ENCODE measurements around the gene SSBP3. TPM values are rescaled to one million over a fixed set of nuclear protein-coding genes. Genes with fewer than 3 reads are reported as not detected.

Gene SSBP3
- total RNA-seq, 2 experiments from 2014 or later = 55.0 to 58.3 TPM

GRCh38 chr1:54387419-54387818, 18.8 kb downstream of the SSBP3 start:
- Mint-ChIP-seq H3K9me3 (no peaks in the 10 kb centered on the region), H3K27ac (no peak overlapping the region), H3K36me3 (ENCODE audit: low read depth) (peaks cover 4% of the 10 kb centered on the region), H3K4me3 (no peak overlapping the region), H3K4me1 (ENCODE audit: low read depth) (peaks cover 26% of the 10 kb centered on the region), H3K27me3 (ENCODE audit: low read depth) (no peaks in the 10 kb centered on the region)
- CTCF ChIA-PET = no interaction called here
- no peak for DNase-seq
- intact Hi-C loops (cut with micrococcal nuclease) = no loop called here

DNA sequence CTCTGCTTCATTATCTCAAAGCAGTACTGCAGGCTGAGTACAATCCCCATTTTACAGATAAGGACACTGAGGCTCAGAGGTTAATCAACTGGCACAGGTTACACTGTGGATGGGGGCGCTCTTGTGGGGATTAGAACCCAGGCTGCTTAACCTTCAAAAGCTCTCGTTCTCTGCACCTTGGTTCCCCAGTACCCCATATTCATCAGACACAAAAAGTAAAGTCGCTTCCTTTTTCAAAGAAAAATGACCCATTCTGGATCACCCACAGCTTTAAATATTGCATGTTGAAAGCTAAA, 20.5 kb downstream of the SSBP3 start:
- intact Hi-C loops (cut with micrococcal nuclease) = no loop called here
- Mint-ChIP-seq H3K9me3 (no peaks in the 10 kb centered on the region), H3K27me3 (ENCODE audit: low read depth) (no peaks in the 10 kb centered on the region), H3K4me1 (ENCODE audit: low read depth) (peaks cover 30% of the 10 kb centered on the region), H3K36me3 (ENCODE audit: low read depth) (no peaks in the 10 kb centered on the region), H3K4me3 (no peak overlapping the region), H3K27ac (no peak overlapping the region)
- DNase-seq = no peak
- CTCF ChIA-PET = interaction anchor here (1.1 kb wide), 1 partner anchor 9 kb away, joined by 4 read pairs; no protein-coding TSS in a partner anchor

DNA sequence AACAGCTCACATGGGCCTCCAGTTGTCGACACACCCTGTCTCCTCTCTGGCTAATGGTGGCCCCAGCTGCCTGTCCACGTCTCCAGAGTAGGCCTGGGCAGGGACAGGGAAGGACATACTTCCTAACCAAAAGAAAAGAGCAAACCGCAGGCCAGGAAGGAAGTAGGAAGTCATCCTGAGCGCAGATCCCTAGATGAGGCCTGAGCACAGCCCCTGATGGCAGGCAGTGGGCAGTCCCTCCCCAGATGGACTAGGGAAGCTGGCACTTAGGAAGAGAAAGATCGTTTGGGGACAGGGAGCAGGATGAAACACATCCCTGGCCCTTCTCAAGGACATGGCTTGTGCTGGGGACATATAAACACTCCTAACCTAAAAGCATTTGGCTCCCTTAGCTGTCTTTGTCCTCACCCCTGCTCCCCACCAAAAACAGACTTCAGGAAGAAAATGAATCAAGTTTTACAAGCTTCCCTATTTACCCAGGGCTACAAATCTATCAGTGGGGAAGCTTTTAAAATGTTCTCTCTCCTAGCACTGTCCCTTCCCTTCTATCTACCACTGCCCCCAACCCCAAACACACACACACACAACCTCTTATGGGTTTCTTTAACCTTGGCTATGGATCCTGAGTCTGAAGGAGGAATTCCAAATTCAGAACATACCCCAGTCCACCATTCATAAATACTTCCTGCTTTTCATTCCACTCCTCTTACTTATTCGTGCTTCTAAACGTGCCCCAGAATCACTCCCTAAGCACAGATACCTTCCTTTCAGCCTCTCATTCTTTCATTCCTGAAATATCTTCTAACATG, 21.1 kb downstream of the SSBP3 start:
- Mint-ChIP-seq H3K27ac (no peak overlapping the region), H3K27me3 (ENCODE audit: low read depth) (no peaks in the 10 kb centered on the region), H3K36me3 (ENCODE audit: low read depth) (peaks cover 2% of the 10 kb centered on the region), H3K9me3 (no peaks in the 10 kb centered on the region), H3K4me1 (ENCODE audit: low read depth) (peaks cover 32% of the 10 kb centered on the region), H3K4me3 (no peak overlapping the region)
- intact Hi-C loops (cut with micrococcal nuclease) = no loop called here
- CTCF ChIA-PET = no interaction called here
- no peak for DNase-seq

DNA sequence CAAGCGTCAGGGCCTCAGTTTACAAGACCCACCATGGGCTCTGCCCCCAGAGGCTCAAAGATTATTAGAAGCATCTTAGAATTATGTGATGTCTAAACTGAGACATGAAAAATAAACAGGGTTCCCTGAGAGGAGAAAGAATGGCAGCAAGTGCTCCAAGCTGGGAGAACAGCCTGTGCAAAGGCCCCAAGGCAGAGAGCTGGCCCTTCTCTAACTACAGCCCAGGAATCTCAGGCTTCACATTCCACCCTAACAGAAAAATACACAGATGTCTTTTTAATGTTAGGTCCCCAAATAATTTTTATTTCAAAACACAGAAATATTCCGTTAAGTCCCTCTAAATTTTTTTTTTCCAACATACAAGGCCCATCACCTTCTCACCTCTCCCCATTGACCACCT, 21.7 kb downstream of the SSBP3 start:
- no peak for DNase-seq
- peaks cover 2% of the 10 kb centered on the region for H3K36me3 Mint-ChIP-seq (ENCODE audit: low read depth)
- CTCF ChIA-PET = no interaction called here
- no peak overlapping the region for H3K4me3 Mint-ChIP-seq
- no peaks in the 10 kb centered on the region for H3K9me3 Mint-ChIP-seq
- no peaks in the 10 kb centered on the region for H3K27me3 Mint-ChIP-seq (ENCODE audit: low read depth)
- intact Hi-C loops (cut with micrococcal nuclease) = no loop called here
- no peak overlapping the region for H3K27ac Mint-ChIP-seq
- peaks cover 37% of the 10 kb centered on the region for H3K4me1 Mint-ChIP-seq (ENCODE audit: low read depth)

GRCh38 chr1:54381524-54381923, 24.7 kb downstream of the SSBP3 start:
- no peak for DNase-seq
- no peak overlapping the region for H3K27ac Mint-ChIP-seq
- peaks cover 51% of the 10 kb centered on the region for H3K4me1 Mint-ChIP-seq (ENCODE audit: low read depth)
- H3K36me3 Mint-ChIP-seq (ENCODE audit: low read depth) = peaks cover 2% of the 10 kb centered on the region
- H3K4me3 Mint-ChIP-seq = no peak overlapping the region
- no peaks in the 10 kb centered on the region for H3K9me3 Mint-ChIP-seq
- CTCF ChIA-PET = no interaction called here
- H3K27me3 Mint-ChIP-seq (ENCODE audit: low read depth) = no peaks in the 10 kb centered on the region
- intact Hi-C loops (cut with micrococcal nuclease) = no loop called here

- CTCF ChIA-PET = interaction anchor here (0.6 kb wide), 1 partner anchor 105 kb away, joined by 4 read pairs; no protein-coding TSS in a partner anchor
- peak; percentile 21 for DNase-seq
- Mint-ChIP-seq H3K4me1 (ENCODE audit: low read depth) (peaks cover 55% of the 10 kb centered on the region), H3K27ac (no peak overlapping the region), H3K9me3 (no peaks in the 10 kb centered on the region), H3K27me3 (ENCODE audit: low read depth) (no peaks in the 10 kb centered on the region), H3K4me3 (no peak overlapping the region), H3K36me3 (ENCODE audit: low read depth) (peaks cover 2% of the 10 kb centered on the region)
- intact Hi-C loops (cut with micrococcal nuclease) = no loop called here
Observed at GRCh38 chr1:54380290-54380882, 25.8 kb downstream of the SSBP3 start.

DNA sequence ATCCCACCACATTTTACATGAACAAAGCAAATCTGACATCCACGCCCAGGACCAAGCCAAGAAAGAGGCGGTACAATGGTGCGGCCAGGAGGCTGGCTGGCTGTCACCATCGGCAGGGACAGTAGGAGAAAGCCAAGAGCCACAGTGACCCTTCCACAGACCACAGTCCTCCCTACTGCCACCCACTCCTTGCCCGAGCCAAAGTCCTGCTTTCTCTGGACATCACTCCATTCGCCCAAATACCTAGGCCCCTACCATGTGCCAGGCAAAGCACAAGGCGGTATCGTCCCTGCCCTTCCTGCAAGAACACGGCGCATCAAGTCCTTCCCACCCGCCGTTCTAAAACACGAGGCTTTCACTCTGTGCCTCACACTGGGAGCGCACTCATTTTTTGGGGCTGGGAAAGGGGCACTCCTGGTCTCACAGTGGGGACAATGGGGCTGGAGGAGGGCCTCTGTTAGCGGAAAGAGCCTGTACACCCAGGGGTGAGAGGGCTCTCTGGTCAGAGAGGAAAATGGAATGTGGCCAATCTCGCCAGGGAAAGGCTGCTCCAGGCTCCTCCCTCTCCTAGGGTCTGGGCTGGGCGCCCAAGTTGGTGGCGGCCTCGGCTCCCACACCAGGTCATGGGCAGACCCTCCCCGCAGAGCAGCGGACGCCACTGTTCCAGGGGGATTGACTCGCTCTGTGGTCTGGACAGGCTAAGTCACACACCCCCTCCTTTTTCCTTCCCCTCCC, 26.5 kb downstream of the SSBP3 start:
- Mint-ChIP-seq H3K27ac (no peak overlapping the region), H3K4me1 (ENCODE audit: low read depth) (peaks cover 58% of the 10 kb centered on the region), H3K36me3 (ENCODE audit: low read depth) (peaks cover 2% of the 10 kb centered on the region), H3K9me3 (no peaks in the 10 kb centered on the region), H3K4me3 (no peak overlapping the region), H3K27me3 (ENCODE audit: low read depth) (no peaks in the 10 kb centered on the region)
- intact Hi-C loops (cut with micrococcal nuclease) = no loop called here
- CTCF ChIA-PET = no interaction called here
- DNase-seq = no peak

- no peak for DNase-seq
- CTCF ChIA-PET = no interaction called here
- intact Hi-C loops (cut with micrococcal nuclease) = no loop called here
- no peak overlapping the region for H3K4me3 Mint-ChIP-seq
- H3K36me3 Mint-ChIP-seq (ENCODE audit: low read depth) = peaks cover 2% of the 10 kb centered on the region
- no peaks in the 10 kb centered on the region for H3K9me3 Mint-ChIP-seq
- H3K4me1 Mint-ChIP-seq (ENCODE audit: low read depth) = peaks cover 63% of the 10 kb centered on the region
- no peak overlapping the region for H3K27ac Mint-ChIP-seq
- no peaks in the 10 kb centered on the region for H3K27me3 Mint-ChIP-seq (ENCODE audit: low read depth)
Observed at GRCh38 chr1:54378874-54379554, 27.2 kb downstream of the SSBP3 start.

GRCh38 chr1:54378157-54378873, 27.9 kb downstream of the SSBP3 start:
- Mint-ChIP-seq H3K27me3 (ENCODE audit: low read depth) (no peaks in the 10 kb centered on the region), H3K27ac (no peak overlapping the region), H3K4me1 (ENCODE audit: low read depth) (peaks cover 68% of the 10 kb centered on the region), H3K4me3 (no peak overlapping the region), H3K9me3 (no peaks in the 10 kb centered on the region), H3K36me3 (ENCODE audit: low read depth) (peaks cover 2% of the 10 kb centered on the region)
- CTCF ChIA-PET = no interaction called here
- no peak for DNase-seq
- intact Hi-C loops (cut with micrococcal nuclease) = no loop called here

- intact Hi-C loops (cut with micrococcal nuclease) = no loop called here
- Mint-ChIP-seq H3K4me1 (ENCODE audit: low read depth) (peaks cover 79% of the 10 kb centered on the region), H3K27ac (peak overlapping the region; percentile 16), H3K4me3 (no peak overlapping the region), H3K27me3 (ENCODE audit: low read depth) (no peaks in the 10 kb centered on the region), H3K36me3 (ENCODE audit: low read depth) (peaks cover 2% of the 10 kb centered on the region), H3K9me3 (no peaks in the 10 kb centered on the region)
- no peak for DNase-seq
- CTCF ChIA-PET = interaction anchor here (1.0 to 1.5 kb wide), 2 partner anchors 9 to 27 kb away, joined by 3 to 4 read pairs; no protein-coding TSS in a partner anchor
Observed at GRCh38 chr1:54377040-54377691, 29.0 kb downstream of the SSBP3 start.

GRCh38 chr1:54376430-54377039, 29.7 kb downstream of the SSBP3 start:
- Mint-ChIP-seq H3K27ac (peak overlapping the region; percentile 33), H3K4me1 (ENCODE audit: low read depth) (peaks cover 84% of the 10 kb centered on the region), H3K4me3 (no peak overlapping the region), H3K9me3 (no peaks in the 10 kb centered on the region), H3K27me3 (ENCODE audit: low read depth) (no peaks in the 10 kb centered on the region), H3K36me3 (ENCODE audit: low read depth) (peaks cover 2% of the 10 kb centered on the region)
- CTCF ChIA-PET = interaction anchor here (1.0 to 1.5 kb wide), 2 partner anchors 10 to 28 kb away, joined by 3 to 4 read pairs; no protein-coding TSS in a partner anchor
- intact Hi-C loops (cut with micrococcal nuclease) = loop anchor here (1.0 kb wide), 3 partner anchors 20 to 31 kb away; no protein-coding TSS in a partner anchor
- peak; percentile 74 for DNase-seq

Measured in activated naive CD4-positive, alpha-beta T cell treated with anti-CD3 and anti-CD28 coated beads for 36 hours (primary cell).